GM13977 (cell line): ENCODE results near the gene OR2H2.

Experiments used
- DNase-seq: peaks from one replicate; pipeline ENCODE4 v3.0.0; 2012; ENCODE audit warnings: low spot score
- CTCF ChIP-seq: IDR thresholded peaks from 2 replicates; pipeline ENCODE4 v1.5.1; 2012; ENCODE audit warnings: mild to moderate bottlenecking, control low read depth; ENCODE audit not compliant: insufficient read depth; ENCODE audit errors: extremely low read depth, missing control alignments
- in situ Hi-C: fragments of 300-500 bp; cut with MboI; formaldehyde crosslinking; loops from one replicate; pipeline ENCODE4 v1.12.0; 2022; ENCODE audit warnings: low sequenced_read_pairs, low pct_unique_long_range_greater_than_20kb, mixed read lengths, inconsistent platforms; ENCODE audit not compliant: unreplicated experiment

OR2H2 gene

GRCh38 chr6:29611426-29611825 lies 26.5 kb downstream of the OR2H2 start:
- TF ChIP-seq CTCF = no peak
- in situ Hi-C loops = no loop called here
- DNase-seq = no peak

GRCh38 chr6:29617782-29618554 lies 33.0 kb downstream of the OR2H2 start:
- DNase-seq = no peak
- in situ Hi-C loops = no loop called here
- peak; percentile 40 for TF ChIP-seq CTCF

GRCh38 chr6:29619578-29620160 lies 34.7 kb downstream of the OR2H2 start:
- in situ Hi-C loops = no loop called here
- DNase-seq = no peak
- TF ChIP-seq CTCF = no peak

- in situ Hi-C loops = no loop called here
- TF ChIP-seq CTCF = no peak
- DNase-seq = no peak
Measured at GRCh38 chr6:29620630-29621029, 35.7 kb downstream of the OR2H2 start.

GRCh38 chr6:29624520-29624961 lies 39.6 kb downstream of the OR2H2 start:
- TF ChIP-seq CTCF = no peak
- DNase-seq = no peak
- in situ Hi-C loops = no loop called here

- DNase-seq = no peak
- TF ChIP-seq CTCF = no peak
- in situ Hi-C loops = no loop called here
Measured at GRCh38 chr6:29625337-29625930, 40.5 kb downstream of the OR2H2 start.
